ENCODE data around the gene STMN1. TPM values are rescaled to one million over a fixed set of nuclear protein-coding genes. Genes with fewer than 3 reads are reported as not detected.

STMN1 gene
- total and polyA plus RNA-seq, 9 of the 15 experiments (the other 6 are each of a cell fraction or from before 2014, with no cell fraction given) = 269 to 2,153 (median 595) TPM

DNA sequence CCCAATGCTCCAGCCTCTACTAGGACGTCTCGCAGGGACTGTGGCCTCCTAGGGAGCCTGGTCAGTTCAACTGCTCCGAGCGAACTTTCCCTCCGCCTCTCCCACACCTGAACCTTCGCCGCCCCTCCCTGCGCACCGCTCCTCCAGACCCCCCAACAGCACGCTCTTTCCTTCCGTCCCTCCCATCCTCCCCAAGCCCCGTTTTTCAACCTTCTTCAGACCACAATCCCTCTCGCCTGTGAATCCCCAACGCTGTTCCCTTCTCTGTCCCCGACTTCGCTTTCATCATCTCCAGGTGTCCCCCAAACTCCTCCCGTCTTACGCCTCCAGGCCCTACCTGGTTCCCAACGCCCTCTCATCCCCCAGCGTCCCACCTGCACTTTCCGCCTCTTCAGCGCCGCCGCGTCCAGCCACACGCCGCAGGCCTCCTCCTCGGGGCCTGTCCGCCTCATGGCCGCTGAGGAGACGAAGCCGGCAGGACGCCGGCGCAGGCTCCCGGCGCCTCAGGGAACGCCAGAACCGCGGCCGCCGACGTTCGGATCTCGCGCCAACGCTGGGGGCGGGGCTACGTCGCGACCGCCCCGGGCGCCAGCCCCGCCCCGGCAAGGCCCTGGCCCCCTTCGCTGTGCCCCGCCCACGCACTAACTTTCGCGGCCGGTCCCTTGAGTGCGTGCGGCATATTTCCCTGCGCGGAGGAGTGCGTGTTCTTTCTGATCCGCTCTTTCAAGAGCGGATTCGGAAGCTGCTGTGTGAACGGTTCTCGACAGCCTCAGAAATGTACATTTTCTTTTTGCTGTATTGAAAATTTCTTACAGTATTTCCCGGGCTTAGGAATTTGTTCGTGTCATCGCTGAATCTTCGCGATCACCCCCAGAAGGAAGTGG is 47.1 kb downstream of the STMN1 start, which contains the start of gene AUNIP (continued):
- TF ChIP-seq, protein P1, sequence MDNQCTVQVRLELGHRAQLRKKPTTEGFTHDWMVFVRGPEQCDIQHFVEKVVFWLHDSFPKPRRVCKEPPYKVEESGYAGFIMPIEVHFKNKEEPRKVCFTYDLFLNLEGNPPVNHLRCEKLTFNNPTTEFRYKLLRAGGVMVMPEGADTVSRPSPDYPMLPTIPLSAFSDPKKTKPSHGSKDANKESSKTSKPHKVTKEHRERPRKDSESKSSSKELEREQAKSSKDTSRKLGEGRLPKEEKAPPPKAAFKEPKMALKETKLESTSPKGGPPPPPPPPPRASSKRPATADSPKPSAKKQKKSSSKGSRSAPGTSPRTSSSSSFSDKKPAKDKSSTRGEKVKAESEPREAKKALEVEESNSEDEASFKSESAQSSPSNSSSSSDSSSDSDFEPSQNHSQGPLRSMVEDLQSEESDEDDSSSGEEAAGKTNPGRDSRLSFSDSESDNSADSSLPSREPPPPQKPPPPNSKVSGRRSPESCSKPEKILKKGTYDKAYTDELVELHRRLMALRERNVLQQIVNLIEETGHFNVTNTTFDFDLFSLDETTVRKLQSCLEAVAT (IDR thresholded peaks at IDR 0.05) = peak; percentile 85 to 95
- no peak for TF ChIP-seq HMG20A (CRISPR knock-in tag; conservative IDR thresholded peaks at IDR 0.05)
- TF ChIP-seq CSDE1 (IDR thresholded peaks at IDR 0.05) = peak; percentile 76 to 82; a peak in 3 of 4 replicates
- TF ChIP-seq ZNF668 (CRISPR knock-in tag; IDR thresholded peaks at IDR 0.05) = no peak
- no peak for TF ChIP-seq NFXL1 (CRISPR knock-in tag; IDR thresholded peaks at IDR 0.05)
- TF ChIP-seq ESRRB (CRISPR knock-in tag; IDR thresholded peaks at IDR 0.05; ENCODE audit: borderline replicate concordance) = no peak
- no peak for TF ChIP-seq PCBP2 (IDR thresholded peaks at IDR 0.05; ENCODE audit: low read depth, low read length, poor library complexity, severe bottlenecking)
- TF ChIP-seq NFRKB (IDR thresholded peaks at IDR 0.05; ENCODE audit: low read depth) = peak; percentile 86
- TF ChIP-seq NFE2 (IDR thresholded peaks at IDR 0.05; ENCODE audit: low read depth) = no peak; the same call in 1 of the 2 replicates
- TF ChIP-seq, protein P2, sequence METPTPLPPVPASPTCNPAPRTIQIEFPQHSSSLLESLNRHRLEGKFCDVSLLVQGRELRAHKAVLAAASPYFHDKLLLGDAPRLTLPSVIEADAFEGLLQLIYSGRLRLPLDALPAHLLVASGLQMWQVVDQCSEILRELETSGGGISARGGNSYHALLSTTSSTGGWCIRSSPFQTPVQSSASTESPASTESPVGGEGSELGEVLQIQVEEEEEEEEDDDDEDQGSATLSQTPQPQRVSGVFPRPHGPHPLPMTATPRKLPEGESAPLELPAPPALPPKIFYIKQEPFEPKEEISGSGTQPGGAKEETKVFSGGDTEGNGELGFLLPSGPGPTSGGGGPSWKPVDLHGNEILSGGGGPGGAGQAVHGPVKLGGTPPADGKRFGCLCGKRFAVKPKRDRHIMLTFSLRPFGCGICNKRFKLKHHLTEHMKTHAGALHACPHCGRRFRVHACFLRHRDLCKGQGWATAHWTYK (CRISPR knock-in tag; IDR thresholded peaks at IDR 0.05) = no peak; the same call in 1 of the 2 replicates
- TF ChIP-seq NFIC (IDR thresholded peaks at IDR 0.05) = peak; percentile 64
- TF ChIP-seq ZNF75A (CRISPR knock-in tag; IDR thresholded peaks at IDR 0.05) = no peak
- TF ChIP-seq ZNF282 (CRISPR knock-in tag; IDR thresholded peaks at IDR 0.05) = no peak
- TF ChIP-seq SREBF2 (CRISPR knock-in tag; IDR thresholded peaks at IDR 0.05) = no peak
- TF ChIP-seq GATA2 (CRISPR knock-in tag; IDR thresholded peaks at IDR 0.05) = no peak
- TF ChIP-seq, protein P3, sequence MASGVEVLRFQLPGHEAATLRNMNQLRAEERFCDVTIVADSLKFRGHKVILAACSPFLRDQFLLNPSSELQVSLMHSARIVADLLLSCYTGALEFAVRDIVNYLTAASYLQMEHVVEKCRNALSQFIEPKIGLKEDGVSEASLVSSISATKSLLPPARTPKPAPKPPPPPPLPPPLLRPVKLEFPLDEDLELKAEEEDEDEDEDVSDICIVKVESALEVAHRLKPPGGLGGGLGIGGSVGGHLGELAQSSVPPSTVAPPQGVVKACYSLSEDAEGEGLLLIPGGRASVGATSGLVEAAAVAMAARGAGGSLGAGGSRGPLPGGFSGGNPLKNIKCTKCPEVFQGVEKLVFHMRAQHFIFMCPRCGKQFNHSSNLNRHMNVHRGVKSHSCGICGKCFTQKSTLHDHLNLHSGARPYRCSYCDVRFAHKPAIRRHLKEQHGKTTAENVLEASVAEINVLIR (CRISPR knock-in tag; IDR thresholded peaks at IDR 0.05) = no peak
- no peak for TF ChIP-seq SP2 (IDR thresholded peaks at IDR 0.05; ENCODE audit: extremely low read depth, low read depth, low read length, poor library complexity, severe bottlenecking)
- TF ChIP-seq, protein P4, sequence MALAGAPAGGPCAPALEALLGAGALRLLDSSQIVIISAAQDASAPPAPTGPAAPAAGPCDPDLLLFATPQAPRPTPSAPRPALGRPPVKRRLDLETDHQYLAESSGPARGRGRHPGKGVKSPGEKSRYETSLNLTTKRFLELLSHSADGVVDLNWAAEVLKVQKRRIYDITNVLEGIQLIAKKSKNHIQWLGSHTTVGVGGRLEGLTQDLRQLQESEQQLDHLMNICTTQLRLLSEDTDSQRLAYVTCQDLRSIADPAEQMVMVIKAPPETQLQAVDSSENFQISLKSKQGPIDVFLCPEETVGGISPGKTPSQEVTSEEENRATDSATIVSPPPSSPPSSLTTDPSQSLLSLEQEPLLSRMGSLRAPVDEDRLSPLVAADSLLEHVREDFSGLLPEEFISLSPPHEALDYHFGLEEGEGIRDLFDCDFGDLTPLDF (CRISPR knock-in tag; IDR thresholded peaks at IDR 0.05) = peak; percentile 92
- no peak for TF ChIP-seq ZNF143 (CRISPR knock-in tag; IDR thresholded peaks at IDR 0.05)
- TF ChIP-seq XRCC5 (IDR thresholded peaks at IDR 0.05; ENCODE audit: low read depth, low read length) = 0 out of 2 replicates have a peak, but pooled peaks have one; percentile 75
- TF ChIP-seq CCAR2 (IDR thresholded peaks at IDR 0.05; ENCODE audit: low read depth, low read length) = no peak
- TF ChIP-seq ZFP36 (IDR thresholded peaks at IDR 0.05; ENCODE audit: low read depth, low read length, partially characterized antibody) = peak; percentile 19
- peak; percentile 81 for TF ChIP-seq TAF7 (tag; IDR thresholded peaks at IDR 0.05)
- peak; percentile 31; the same call in 1 of the 2 replicates for TF ChIP-seq MAFG (tag; conservative IDR thresholded peaks at IDR 0.05)
